IPS-20b (cell line): Measurements from ENCODE around the gene LMO7.

Experiments
- H3K27ac ChIP-seq: one replicate; pipeline ENCODE4 v1.5.1; 2013; ENCODE audit warnings: low read length
- H3K27me3 ChIP-seq: 2 replicates; pipeline ENCODE4 v1.6.1; 2013; ENCODE audit warnings: mild to moderate bottlenecking, low read length, inconsistent platforms; ENCODE audit not compliant: insufficient read depth
- H3K36me3 ChIP-seq: 2 replicates; pipeline ENCODE4 v1.6.1; 2013; ENCODE audit warnings: low read depth, mild to moderate bottlenecking, inconsistent platforms, low read length, moderate library complexity; ENCODE audit not compliant: insufficient read depth
- H3K4me1 ChIP-seq: 2 replicates; pipeline ENCODE4 v1.6.1; 2013; ENCODE audit warnings: mild to moderate bottlenecking, control low read depth, inconsistent platforms, low read length, moderate library complexity; ENCODE audit not compliant: insufficient read depth
- H3K4me3 ChIP-seq: 2 replicates; pipeline ENCODE4 v1.5.1; 2013; ENCODE audit warnings: mild to moderate bottlenecking, low read length, inconsistent platforms
- H3K9ac ChIP-seq: 2 replicates; pipeline ENCODE4 v1.6.1; 2013; ENCODE audit warnings: low read depth, mild to moderate bottlenecking, inconsistent platforms, low read length, moderate library complexity
- H3K9me3 ChIP-seq: 2 replicates; pipeline ENCODE4 v1.6.1; 2013; ENCODE audit warnings: mild to moderate bottlenecking, low read depth, low read length, inconsistent platforms; ENCODE audit not compliant: insufficient read depth

The LMO7 gene

DNA sequence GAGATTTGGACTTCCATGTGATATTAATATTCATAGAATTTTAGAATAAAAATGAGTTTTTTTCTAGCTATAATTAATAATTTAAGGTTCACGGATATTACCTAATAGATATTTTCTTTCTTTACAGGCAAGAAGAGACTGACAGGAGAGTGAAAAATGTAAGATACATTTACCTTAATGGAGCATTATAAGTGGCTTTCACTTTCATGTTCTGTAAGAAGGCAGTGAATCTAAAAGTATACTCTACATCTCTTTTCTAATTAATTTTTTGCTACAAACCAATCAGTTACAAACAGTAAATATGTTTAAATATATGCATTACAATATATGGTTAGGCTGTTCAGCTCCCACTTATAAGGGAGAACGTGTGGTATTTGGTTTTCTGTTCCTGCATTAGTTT, 159.1 kb downstream of the LMO7 start:
- peaks cover 8% of the 10 kb centered on the region for H3K4me1 ChIP-seq
- H3K9ac ChIP-seq, result no peak overlapping the region
- no peak overlapping the region for H3K4me3 ChIP-seq
- H3K27ac ChIP-seq, result no peak overlapping the region
- no peaks in the 10 kb centered on the region for H3K9me3 ChIP-seq
- H3K27me3 ChIP-seq, result no peaks in the 10 kb centered on the region
- no peaks in the 10 kb centered on the region; the same call in 1 of the 2 replicates for H3K36me3 ChIP-seq

DNA sequence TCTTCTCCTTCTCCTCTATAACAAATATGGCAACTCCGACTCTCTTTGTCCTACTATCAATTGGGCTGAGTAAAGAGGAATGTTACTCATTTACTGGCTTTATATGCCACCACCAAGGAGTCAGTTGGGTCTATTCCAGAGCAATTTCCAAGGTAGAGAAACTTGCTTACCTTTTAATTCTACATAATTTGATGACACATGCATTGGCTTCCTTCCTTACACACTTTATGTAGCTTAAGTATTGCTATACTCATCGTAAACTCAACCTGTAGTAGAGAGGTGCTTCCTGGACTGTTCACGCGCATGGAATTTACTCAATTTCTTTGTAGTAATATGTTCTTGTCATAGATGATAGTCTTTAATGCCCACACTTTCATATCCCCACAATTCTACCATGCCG, 160.7 kb downstream of the LMO7 start:
- H3K4me3 ChIP-seq, result no peak overlapping the region
- no peaks in the 10 kb centered on the region for H3K27me3 ChIP-seq
- no peaks in the 10 kb centered on the region; the same call in 1 of the 2 replicates for H3K36me3 ChIP-seq
- peaks cover 16% of the 10 kb centered on the region for H3K4me1 ChIP-seq
- H3K9me3 ChIP-seq, result no peaks in the 10 kb centered on the region
- H3K27ac ChIP-seq, result no peak overlapping the region
- no peak overlapping the region for H3K9ac ChIP-seq

DNA sequence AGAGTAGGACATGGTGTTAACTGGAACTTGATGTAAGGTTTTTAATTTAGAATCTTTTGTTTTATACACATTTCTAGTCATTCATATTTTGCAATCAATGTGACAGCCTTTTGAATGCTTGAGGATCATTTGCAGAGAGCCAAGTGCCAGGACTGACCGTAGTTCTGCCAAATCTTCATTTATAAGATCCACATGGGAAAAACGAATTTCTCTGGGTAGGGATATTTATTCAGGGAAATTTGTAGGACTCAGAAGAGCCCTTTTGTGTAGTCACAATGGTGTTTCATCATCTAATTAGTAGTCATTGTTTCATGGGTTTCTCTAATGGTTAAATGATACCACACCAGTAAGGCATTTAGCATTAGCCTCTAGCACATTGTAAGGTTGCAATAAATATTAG, 161.1 kb downstream of the LMO7 start:
- H3K4me3 ChIP-seq, result no peak overlapping the region
- no peaks in the 10 kb centered on the region for H3K27me3 ChIP-seq
- no peak overlapping the region for H3K27ac ChIP-seq
- peaks cover 20% of the 10 kb centered on the region for H3K4me1 ChIP-seq
- H3K9me3 ChIP-seq, result no peaks in the 10 kb centered on the region
- H3K9ac ChIP-seq, result no peak overlapping the region
- no peaks in the 10 kb centered on the region; the same call in 1 of the 2 replicates for H3K36me3 ChIP-seq

DNA sequence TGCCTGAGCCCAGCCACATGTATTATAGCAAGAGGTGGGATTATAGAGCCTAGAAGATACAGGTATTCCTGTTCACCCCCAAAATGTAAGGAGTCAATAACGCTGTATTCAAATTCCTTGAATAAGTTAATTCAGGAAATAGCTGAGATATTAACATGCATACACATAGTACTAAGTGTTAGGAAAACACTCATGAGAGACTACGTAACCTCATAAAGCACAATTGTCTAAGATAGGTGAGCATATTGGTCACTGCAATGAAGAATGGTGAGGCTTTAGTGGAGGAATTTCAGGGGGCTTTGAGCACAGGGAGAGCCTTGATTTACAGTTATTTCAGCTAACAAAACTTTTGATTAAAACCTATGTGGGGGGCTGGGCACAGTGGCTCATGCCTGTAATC, 161.6 kb downstream of the LMO7 start:
- Histone ChIP-seq H3K9ac (no peak overlapping the region), H3K4me1 (peaks cover 21% of the 10 kb centered on the region), H3K4me3 (no peak overlapping the region), H3K9me3 (no peaks in the 10 kb centered on the region), H3K27ac (no peak overlapping the region), H3K27me3 (no peaks in the 10 kb centered on the region), H3K36me3 (no peaks in the 10 kb centered on the region; the same call in 1 of the 2 replicates)

DNA sequence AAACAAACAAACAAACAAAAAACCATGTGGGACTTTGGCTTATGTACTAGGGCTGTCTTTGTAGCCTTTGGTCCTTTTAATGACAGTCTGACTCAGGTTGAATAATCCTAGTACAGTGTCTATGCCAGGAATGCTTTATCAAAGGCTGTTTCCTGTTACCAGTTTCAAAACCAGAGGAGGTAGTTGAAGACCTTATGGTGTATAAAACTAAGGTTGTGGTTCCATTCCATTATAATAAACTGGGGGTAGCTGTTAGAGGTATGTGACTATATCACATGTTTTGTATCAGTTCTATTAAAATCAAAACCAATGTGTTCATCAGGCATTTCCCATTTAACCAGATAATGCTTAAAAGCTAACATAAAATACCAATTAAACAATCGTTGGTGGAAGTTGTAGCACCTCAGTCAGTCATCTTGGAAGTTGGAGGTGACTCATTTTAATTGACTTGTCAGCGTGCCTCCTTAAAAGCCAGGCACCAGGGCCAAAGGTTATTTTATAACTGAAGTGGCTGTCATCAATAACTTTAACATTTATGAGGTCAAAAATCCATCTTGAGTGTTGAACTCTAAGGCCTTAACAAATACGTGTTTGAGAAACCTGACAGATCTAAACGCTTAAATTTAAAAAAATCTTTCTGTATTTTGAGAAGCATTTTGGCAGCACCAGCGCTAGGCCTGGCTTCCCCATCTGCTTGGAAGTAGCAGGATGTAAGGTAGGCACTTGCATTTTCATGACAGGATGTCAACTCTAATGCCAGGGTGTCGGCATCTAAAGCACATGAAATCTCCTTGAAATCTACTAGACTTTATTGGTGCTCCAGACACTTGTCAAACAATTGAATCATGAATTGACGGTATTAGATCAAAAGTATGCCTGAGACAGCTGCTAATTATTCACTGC, 162.5 kb downstream of the LMO7 start:
- no peak overlapping the region for H3K27ac ChIP-seq
- H3K9me3 ChIP-seq, result no peaks in the 10 kb centered on the region
- H3K36me3 ChIP-seq, result no peaks in the 10 kb centered on the region; the same call in 1 of the 2 replicates
- H3K4me3 ChIP-seq, result no peak overlapping the region
- peaks cover 26% of the 10 kb centered on the region for H3K4me1 ChIP-seq
- H3K9ac ChIP-seq, result no peak overlapping the region
- no peaks in the 10 kb centered on the region for H3K27me3 ChIP-seq

DNA sequence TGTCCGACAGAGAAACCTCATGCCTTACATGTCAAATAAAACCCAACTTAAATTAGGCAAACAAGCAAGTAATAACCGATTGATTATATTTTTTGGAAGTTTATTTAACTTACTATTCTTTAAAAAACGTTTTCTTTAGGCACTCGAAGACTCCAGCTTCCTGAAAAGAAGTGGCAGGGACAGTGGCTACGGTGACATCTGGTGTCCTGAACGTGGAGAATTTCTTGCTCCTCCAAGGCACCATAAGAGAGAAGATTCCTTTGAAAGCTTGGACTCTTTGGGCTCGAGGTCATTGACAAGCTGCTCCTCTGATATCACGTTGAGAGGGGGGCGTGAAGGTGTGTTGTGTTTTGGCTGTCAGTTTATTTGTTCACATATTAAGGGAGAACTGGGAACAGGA, 164.4 kb downstream of the LMO7 start:
- peaks cover 44% of the 10 kb centered on the region for H3K4me1 ChIP-seq
- no peaks in the 10 kb centered on the region for H3K27me3 ChIP-seq
- H3K27ac ChIP-seq, result no peak overlapping the region
- H3K9ac ChIP-seq, result peak overlapping the region; percentile 0; the same call in 1 of the 2 replicates
- no peak overlapping the region for H3K4me3 ChIP-seq
- no peaks in the 10 kb centered on the region for H3K36me3 ChIP-seq
- H3K9me3 ChIP-seq, result no peaks in the 10 kb centered on the region

DNA sequence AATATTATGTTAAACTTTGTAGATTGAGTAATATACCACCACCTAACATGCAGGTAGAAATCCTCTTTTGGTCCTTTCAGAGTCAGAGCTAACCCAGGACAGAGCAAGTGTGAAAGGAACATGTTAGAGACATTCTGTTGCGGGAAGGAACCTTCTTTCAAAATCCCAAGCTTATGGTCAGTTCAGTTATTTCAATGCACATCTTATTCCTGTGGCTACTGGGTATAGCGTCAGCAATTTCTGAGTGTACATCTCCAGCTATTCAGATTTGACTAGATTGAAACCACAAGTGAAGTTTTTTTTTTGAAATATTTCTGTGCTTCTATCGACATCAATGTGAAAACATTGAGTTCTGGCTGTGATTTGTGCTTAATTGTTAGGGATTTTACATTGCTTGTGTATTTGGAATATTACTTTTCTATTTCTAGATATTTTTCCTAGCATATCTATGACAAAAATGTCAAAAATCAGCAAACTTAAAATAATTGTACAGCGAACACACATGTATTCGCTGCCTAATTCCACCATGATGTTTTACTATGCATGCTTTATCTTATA, 165.3 kb downstream of the LMO7 start:
- H3K9me3 ChIP-seq, result no peaks in the 10 kb centered on the region
- no peak overlapping the region for H3K27ac ChIP-seq
- H3K9ac ChIP-seq, result no peak overlapping the region; the same call in 1 of the 2 replicates
- H3K4me3 ChIP-seq, result no peak overlapping the region
- no peaks in the 10 kb centered on the region for H3K36me3 ChIP-seq
- peaks cover 51% of the 10 kb centered on the region for H3K4me1 ChIP-seq
- no peaks in the 10 kb centered on the region for H3K27me3 ChIP-seq

DNA sequence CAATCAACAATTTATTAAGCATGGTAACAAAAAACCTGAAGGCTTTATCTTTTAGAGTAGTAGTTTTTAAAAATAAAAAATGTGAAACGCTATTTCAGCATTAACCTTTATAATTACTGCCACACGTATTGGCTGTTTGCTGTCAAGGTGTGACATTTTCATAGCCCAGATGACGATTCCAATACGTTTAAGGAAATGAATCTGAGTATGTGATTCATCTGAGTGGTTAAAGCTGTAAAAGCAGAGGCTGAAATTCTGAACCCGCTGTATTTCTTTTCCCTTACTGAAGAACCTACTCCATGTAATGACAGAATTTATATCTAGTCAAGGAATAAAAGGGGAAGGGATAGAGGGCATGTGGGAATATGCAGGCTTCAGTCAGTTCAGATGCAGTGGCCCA, 166.0 kb downstream of the LMO7 start:
- Histone ChIP-seq H3K4me1 (peaks cover 52% of the 10 kb centered on the region), H3K27me3 (no peaks in the 10 kb centered on the region), H3K9me3 (no peaks in the 10 kb centered on the region), H3K4me3 (0 out of 2 replicates have a peak overlapping the region, but pooled peaks have one; percentile 3), H3K27ac (peak overlapping the region; percentile 88), H3K9ac (peak overlapping the region; percentile 57; the same call in 1 of the 2 replicates), H3K36me3 (no peaks in the 10 kb centered on the region)

DNA sequence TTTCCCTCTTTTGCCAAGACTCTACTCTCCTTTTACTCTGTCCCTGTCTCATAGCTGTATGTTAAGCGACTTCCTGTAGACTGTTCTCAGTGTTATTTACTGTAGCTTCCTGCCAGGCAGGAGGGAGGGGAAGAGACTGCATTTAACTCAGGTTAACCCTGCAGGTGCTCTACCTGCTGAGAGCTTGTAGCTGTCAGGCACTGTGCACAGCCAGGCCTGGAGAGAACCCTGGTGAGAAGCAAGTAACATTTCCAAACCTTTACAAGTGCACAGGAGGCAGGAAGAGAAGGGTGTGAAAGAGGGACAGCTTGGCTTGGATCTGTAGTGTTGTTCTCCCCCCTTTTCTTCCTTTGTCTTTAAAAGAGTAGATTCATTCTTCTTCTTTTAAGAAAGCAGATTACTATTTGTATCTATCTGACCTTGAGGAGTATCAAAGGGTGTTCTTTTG, 167.1 kb downstream of the LMO7 start:
- H3K27ac ChIP-seq, result peak overlapping the region; percentile 82
- peaks cover 52% of the 10 kb centered on the region for H3K4me1 ChIP-seq
- H3K27me3 ChIP-seq, result no peaks in the 10 kb centered on the region
- peak overlapping the region; percentile 28; the same call in 1 of the 2 replicates for H3K4me3 ChIP-seq
- H3K36me3 ChIP-seq, result no peaks in the 10 kb centered on the region
- H3K9me3 ChIP-seq, result no peaks in the 10 kb centered on the region
- peak overlapping the region; percentile 57; the same call in 1 of the 2 replicates for H3K9ac ChIP-seq

DNA sequence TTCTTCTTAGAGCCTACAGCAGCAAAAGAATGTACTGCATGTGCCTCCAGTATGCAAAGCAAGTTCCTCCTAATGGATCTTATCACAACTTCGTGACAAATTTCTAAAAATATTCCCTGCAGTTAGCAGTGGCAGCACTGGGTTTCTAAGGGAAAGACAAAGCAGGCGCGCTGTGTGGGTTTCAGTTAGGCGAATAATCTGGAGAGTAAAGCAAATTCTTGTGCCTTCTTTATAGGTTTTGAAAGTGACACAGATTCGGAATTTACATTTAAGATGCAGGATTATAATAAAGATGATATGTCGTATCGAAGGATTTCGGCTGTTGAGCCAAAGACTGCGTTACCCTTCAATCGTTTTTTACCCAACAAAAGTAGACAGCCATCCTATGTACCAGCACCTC, 167.9 kb downstream of the LMO7 start:
- no peaks in the 10 kb centered on the region for H3K27me3 ChIP-seq
- no peaks in the 10 kb centered on the region for H3K9me3 ChIP-seq
- peak overlapping the region; percentile 82 for H3K27ac ChIP-seq
- H3K9ac ChIP-seq, result peak overlapping the region; percentile 61; the same call in 1 of the 2 replicates
- no peak overlapping the region for H3K4me3 ChIP-seq
- H3K4me1 ChIP-seq, result peaks cover 52% of the 10 kb centered on the region
- no peaks in the 10 kb centered on the region for H3K36me3 ChIP-seq

DNA sequence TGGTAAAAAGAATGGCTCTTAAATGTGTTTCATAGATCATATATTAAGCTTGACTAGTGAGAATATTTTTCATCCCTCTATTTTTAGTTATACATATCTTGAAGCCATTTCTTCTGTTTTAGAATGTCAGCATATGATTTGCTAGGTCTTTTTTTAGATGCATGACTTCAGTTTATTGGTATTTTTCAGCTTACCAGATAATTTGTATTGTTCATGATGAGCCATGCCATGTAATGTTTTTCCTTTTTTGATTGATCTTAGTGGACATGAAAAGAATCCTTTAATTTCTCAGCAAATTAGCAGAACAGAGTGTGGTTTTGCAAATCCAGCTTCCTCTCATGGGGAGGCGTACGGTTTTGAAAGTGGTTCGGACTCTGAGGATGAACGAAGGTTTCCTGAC, 168.5 kb downstream of the LMO7 start:
- Histone ChIP-seq H3K36me3 (no peaks in the 10 kb centered on the region), H3K27ac (peak overlapping the region; percentile 82), H3K27me3 (no peaks in the 10 kb centered on the region), H3K4me1 (peaks cover 52% of the 10 kb centered on the region), H3K4me3 (no peak overlapping the region), H3K9me3 (no peaks in the 10 kb centered on the region), H3K9ac (peak overlapping the region; percentile 61; the same call in 1 of the 2 replicates)

DNA sequence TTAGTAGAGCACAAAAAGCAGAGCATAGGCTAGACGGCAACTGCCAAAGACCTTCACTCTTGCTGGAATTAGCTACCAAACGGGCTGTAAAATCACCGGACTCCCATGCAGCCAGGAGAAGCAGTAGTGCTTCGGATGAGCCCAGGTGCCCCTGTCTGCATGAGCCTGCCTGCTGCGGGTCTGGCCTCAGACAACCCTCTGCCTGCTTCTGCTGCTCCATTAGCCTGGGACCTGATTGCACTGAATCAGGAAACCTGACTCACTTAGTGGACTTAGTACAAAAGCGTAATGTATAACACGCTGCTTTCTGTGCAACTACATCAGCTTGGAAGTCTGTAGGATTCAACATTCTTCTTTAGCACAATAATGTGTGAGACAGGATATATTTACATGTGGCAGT, 170.0 kb downstream of the LMO7 start:
- Histone ChIP-seq H3K27ac (no peak overlapping the region), H3K9me3 (no peaks in the 10 kb centered on the region), H3K27me3 (no peaks in the 10 kb centered on the region), H3K9ac (peak overlapping the region; percentile 0; the same call in 1 of the 2 replicates), H3K4me3 (no peak overlapping the region), H3K36me3 (no peaks in the 10 kb centered on the region), H3K4me1 (peaks cover 46% of the 10 kb centered on the region)
